Measurements from ENCODE around the gene SVOP.
"Not testable (repeated sequence)": the region's sequence is repeated elsewhere in the genome, so short reads cannot be mapped to it uniquely, and the experiment has no call there.

SVOP gene

DNA sequence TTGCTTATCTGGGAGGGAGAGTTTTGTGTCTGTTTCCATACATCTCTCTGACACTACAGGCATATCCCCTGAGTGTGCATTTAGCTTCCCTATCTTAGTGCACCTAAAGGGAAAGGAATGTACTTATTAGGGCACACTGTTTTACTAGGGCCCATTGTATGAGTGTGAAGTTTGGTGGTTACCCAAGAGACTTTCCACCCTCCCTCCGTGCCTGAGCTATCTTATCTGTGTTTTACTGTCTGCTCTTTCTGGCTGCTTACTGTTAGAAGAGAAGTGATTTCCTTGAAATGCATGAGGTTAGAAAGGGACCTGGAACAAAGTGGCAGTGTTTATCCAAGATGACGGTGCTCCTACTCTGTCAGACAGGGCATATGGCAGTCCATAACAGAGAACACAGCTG, 8.5 kb upstream of the SVOP start:
- no peak for DNase-seq (ENCODE audit: low read depth)

DNA sequence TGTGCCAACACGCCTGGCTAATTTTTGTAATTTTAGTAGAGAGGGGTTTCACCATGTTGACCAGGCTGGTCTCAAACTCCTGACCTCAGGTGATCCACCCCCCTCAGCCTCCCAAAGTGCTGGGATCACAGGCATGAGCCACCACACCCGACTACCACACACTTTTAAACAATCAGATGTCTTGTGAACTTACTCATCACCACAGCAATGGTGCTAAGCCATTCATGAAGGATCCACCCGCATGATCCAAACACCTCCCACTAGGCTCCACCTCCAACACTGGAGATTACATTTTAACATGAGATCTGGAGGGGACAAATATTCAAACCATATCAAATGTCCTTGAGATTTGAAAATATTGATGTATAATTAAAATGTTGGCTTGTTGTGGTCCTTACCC, 7.8 kb upstream of the SVOP start:
- not testable (repeated sequence) for DNase-seq (ENCODE audit: low read depth)

DNA sequence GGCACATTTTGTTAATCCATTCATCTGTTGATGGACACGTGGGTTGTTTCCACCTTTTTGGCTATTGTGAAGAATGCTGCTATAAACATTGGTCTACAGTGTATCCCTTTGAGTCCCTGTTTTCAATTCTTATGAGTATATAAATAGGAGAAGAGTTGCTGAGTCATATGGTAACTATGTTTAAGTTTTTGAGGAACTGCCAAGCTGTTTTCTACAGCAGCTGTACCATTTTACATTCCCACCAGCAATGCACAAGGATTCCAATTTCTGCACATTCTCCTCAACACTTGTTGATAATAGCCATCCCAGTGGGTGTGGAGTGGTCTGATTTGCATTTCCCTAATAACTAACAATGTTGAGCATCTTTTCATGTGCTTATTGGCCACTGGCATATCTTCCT, 6.9 kb upstream of the SVOP start:
- DNase-seq (ENCODE audit: low read depth), result no peak

DNA sequence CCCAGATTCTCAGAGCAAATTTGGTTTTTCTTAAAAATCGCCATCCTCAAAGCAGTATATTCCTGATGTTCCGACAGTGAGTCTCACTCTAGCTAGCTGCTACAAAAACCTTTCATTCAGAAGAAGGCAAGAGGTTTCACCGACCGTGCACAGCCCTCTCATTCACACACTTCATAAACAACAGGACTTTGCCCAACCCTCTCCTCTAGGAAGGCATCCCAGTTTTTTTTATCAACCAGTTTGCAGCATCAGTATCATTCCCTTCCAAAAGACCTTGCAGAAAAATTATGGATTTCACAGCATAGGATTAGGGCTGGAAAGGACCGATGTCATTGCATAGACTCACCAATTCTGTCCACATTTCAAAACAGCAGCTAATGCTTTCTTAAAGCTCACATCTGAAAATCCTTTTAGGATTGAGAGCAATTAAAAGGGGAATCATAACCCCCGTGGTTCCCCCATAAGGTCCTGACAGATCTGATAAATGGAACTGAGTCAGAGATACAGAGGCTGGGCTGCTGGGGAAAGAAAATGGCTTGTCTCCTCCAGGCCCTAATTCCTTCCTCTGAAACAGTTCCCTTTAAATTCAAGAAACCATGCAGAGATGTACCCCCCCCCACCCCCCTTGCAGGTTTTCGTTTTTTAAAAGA, 597 bp downstream of the SVOP start:
- DNase-seq (ENCODE audit: low read depth), result no peak

DNA sequence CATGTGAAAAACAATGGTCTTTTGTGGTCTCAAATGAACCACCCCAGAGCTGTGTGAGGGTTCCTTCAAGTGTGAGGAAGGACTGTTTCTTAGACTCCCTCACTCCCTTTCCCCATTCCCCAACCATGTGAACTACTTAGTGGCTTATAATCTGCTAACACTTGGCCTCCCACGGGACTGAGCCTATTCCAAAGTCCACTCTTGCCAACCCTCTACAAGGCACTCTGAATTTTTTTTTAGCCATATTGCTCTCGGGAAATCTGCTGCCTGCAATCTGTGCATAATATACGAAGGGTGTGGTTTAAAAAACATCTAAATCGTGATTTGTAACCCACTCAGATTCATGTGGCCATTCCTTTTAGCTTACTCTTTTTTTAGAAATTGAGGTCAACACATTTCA, 2.6 kb downstream of the SVOP start:
- no peak for DNase-seq (ENCODE audit: low read depth)

DNA sequence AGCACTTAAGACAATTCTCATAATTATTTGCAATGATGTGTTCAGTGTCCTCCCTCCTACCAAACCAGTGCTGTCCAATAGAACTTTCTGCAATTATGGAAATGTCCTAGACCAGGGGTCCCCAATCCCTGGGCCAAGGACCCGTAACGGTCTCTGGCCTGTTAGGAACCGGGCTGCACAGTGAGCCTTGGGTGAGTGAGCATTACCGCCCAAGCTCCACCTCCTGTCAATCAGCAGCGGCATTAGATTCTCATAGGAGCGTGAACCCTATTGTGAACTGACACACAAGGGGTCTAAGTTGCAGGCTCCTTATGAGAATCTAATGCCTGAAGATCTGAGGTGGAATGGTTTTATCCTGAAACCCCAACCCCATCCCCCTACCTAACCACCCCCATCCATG, 3.9 kb downstream of the SVOP start:
- DNase-seq (ENCODE audit: low read depth), result no peak

DNA sequence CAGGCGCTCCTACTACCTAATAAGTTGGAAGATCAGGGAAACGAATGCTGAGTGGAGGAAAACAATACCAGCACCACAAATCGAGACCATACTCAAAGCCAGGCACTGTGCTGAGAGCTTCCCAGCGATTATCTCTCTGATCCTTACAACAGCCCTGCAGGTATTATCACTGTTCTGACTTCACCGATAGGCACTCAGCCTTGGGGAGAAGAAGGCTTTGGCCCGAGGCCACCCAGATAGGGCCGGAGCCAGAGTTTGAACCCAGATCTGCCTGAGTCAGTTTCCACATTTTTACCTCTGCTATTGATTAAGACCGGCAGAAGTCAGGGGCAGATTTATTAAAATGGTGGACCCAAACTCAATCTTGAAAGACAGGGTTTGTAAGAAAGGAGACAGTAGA, 4.9 kb downstream of the SVOP start:
- DNase-seq (ENCODE audit: low read depth), result no peak

DNA sequence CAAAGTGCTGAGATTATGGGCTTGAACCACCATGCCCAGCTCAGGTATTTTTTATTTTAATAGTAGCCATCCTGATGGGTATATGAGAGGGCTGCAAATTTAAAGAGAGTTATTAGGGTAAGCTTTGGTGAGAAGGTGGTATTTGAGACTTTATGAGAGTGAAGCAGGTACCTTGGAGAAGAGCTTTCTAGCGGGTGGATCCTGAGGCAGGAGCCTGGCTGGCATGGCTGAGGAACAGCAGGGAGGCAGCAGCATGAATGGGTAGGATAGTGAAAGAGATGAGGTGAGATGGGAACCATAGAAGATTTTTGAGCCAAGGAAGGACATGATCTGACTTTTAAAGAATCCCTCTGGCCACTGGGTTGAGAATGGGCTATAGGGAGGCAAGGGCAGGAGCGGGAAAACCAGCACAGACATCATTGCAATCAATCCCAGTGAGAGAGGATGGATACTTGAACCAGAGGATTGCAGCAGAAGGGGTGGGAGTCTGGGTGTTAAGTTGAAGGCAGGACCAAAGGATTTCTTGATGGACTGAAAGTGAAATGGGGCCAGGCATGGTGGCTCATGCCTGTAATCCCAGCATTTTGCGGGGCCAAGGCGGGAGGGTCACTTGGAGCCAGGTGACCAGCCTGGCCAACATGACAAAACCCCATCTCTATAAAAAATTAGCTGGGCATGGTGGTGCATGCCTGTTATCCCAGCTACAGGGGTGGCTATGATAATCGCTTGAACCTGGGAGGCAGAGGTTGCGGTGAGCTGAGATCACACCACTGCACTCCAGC, 5.7 kb downstream of the SVOP start:
- DNase-seq (ENCODE audit: low read depth), result no peak

DNA sequence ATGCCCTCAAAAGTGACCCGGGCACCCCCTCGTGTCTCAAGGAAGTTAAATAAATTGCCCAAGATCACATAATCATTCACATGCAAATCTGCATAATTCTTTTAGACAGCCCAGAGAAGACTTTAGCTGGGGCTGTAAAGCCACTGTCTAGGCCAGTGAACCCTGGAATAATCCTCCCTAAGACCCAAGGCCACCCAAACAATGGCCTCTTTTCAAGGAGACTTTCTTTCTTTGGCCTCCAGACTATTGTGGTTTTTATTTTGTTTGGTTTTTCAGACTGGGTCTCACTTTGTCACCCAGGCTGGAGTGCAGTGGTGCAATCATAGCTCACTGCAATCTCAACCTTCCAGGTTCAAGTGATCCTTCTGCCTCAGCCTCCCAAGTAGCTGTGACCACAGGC, 10.6 kb downstream of the SVOP start:
- DNase-seq (ENCODE audit: low read depth), result no peak

DNA sequence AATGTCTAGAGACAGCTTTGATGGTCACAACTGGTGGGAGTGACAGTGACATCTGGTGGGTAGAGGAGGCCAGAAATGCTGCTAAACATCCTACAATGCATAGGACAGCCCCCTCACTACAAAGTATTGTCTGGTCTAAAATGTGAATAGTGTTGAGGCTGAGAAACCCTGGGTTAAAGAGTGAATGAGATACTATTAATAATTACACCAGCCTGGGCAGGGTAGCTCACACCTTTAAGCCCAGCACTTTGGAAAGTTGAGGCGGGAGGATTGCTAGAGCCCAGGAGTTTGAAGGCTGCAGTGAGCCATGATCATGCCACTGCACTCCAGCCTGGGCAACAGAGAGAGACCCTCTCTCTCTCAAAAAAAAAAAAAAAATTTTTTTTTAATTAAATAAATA, 11.1 kb downstream of the SVOP start:
- no peak for DNase-seq (ENCODE audit: low read depth)

DNA sequence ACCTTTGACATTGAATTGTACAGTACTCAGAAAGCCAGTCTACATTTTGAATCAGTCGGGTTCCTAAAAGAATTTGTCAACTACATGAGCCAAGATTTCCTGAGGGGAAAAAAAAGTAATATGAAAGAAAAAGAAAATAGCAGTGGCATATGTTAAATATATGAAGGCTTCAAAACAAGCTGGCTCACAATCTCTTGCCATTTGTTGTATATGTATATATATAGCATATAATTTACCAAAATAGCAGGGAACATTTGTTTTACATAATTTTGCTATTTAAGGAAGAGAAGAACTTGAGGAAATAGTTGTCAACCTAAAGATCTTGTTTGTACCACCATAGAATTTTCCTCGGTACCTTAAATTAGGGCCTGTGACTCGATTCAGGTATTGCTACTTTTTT, 16.9 kb downstream of the SVOP start:
- DNase-seq (ENCODE audit: low read depth), result no peak

DNA sequence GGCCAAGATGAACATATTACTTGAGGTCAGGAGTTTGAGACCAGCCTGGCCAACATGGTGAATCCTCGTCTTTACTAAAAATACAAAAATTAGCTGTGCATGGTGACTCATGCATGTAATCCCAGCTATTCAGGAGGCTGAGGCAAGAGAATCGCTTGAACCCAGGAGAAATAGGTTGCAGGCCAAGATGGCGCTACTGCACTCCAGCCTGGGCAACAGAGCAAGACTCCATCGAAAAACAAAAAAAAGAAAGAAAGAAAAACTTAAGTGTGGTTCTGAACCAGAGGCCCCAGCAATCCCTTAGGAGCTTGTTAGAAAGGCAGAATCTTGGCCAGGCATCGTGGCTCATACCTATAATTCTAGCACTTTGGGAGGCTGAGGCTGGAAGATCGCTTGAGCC, 24.5 kb downstream of the SVOP start:
- no peak for DNase-seq (ENCODE audit: low read depth)

DNA sequence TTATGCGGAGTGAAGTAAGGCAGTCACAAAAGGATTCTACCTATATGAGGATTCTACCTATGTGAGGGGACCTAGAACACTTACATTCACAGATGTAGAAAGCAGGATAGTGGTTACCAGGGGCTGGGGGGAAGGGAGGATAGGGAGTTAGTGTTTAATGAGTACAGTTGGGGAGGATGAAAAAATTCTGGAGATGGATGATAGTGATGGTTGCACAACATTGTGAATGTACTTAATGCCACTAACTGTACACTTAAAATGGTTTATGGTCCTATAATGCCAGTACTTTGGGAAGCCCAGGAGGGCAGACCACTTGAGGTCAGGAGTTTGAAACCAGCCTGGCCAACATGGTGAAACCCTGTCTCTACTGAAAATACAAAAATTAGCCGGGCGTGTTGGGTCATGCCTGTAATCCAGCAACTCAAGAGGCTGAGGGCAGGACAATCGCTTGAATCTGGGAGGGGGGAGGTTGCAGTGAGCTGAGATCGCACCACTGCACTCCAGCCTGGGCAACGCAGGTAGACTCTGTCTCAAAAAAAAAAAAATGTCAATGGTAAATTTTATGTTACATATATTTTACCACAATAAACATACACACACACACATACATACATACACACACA, 25.4 kb downstream of the SVOP start:
- DNase-seq (ENCODE audit: low read depth), result no peak

DNA sequence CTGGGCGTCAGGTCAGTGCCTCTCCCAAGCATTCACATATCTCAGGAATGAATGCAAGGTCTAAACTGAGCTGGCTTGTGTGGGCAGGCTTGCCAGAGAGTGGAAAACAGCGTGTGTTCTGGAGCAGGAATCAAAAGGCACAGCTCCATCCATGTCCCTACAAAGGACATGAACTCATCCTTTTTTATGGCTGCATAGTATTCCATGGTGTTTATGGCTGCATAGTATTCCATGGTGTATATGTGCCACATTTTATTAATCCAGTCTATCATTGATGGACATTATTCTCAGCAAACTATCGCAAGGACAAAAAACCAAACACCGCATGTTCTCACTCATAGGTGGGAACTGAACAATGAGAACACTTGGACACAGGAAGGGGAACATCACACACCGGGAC, 30.8 kb downstream of the SVOP start:
- not testable (repeated sequence) for DNase-seq (ENCODE audit: low read depth)

DNA sequence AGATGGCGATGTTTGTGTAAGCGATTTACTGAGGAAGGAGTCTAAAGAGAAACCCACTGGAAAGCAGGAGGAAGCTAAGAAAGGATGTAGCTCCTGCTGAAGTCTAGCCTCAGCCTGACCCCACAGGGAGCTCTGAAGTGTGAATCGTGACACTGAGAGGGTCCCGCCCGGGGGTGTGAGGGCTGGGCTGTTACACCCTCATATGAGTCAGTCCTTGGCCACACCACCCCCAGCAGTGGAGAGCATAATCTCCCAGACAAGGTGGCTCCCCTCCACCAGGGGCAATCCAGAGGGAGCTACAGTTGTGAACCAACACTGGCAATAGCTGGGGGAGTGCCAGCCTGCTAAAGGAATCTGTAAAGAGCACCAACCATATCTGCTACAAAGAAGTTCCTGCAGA, 31.5 kb downstream of the SVOP start:
- no peak for DNase-seq (ENCODE audit: low read depth)

DNA sequence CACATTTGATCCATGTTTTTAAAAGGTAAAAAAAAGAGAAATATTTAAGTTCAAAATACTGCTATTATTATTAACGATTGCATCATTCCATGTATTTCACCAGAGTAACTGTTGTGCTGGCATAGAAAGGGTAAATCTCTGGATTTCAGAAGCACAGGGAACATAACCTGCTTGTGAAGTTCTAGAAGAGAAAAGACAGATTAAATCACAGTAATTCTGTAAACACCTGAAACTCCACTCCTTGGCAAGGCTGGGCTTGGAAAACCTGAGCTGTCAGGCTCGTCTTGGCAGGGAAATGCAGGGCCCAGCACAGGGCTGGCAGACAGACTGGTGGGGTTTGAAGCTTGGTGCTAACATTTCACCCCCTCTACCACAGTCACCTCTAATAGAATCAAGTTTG, 35.1 kb downstream of the SVOP start:
- no peak for DNase-seq (ENCODE audit: low read depth)

DNA sequence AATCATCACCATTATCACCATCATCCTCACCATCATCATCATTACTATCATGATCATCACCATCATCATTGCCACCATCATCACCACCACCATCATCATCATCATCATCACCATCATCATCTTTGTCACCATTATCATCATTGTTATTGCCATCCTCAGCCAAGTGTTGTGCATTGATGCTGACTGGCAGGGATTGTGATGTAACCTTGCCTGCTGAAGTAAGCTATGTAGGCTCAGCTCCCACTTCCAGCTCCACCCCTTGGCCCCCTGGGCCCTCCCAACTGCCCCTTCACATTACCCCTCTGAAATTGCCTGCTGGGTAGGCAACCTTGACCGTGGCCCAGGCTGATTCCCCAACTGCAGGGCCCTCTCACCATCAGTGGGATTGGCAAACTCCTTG, 37.6 kb downstream of the SVOP start:
- no peak for DNase-seq (ENCODE audit: low read depth)

DNA sequence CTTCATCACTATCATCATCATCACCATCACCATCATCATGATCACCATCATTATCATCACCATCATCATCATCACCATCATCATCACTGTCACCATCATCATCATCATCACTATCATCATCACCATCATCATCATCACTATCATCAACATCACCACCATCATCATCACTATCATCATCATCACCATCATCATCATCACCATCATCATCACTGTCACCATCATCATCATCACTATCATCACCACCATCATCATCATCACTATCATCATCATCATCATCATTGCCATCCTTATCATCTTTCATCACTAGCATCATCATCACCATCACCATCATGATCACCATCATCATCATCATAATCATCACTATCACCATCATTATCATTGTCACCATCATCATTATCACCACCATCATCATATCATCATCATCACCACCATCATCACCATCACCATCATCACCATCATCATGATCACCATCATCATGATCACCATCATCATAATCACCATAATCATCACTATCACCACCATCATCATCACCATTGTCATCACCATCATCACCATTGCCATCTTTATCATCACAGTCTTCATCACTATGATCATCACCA, 38.1 kb downstream of the SVOP start:
- no peak for DNase-seq (ENCODE audit: low read depth)

DNA sequence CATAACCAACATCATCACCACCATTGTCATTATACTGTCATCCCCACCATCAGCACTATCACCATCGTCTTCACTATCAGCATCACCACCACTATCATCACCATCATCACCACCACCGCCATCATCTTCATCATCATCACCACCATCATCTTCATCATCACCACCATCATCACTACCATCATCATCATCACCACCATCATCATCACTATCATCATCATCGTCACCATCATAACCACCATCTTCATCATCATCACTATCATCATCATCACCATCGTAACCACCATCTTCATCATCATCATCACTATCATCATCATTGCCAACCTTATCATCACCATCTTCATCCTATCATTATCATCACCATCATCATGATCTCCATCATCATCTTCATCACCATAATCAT, 39.0 kb downstream of the SVOP start:
- no peak for DNase-seq (ENCODE audit: low read depth)

DNA sequence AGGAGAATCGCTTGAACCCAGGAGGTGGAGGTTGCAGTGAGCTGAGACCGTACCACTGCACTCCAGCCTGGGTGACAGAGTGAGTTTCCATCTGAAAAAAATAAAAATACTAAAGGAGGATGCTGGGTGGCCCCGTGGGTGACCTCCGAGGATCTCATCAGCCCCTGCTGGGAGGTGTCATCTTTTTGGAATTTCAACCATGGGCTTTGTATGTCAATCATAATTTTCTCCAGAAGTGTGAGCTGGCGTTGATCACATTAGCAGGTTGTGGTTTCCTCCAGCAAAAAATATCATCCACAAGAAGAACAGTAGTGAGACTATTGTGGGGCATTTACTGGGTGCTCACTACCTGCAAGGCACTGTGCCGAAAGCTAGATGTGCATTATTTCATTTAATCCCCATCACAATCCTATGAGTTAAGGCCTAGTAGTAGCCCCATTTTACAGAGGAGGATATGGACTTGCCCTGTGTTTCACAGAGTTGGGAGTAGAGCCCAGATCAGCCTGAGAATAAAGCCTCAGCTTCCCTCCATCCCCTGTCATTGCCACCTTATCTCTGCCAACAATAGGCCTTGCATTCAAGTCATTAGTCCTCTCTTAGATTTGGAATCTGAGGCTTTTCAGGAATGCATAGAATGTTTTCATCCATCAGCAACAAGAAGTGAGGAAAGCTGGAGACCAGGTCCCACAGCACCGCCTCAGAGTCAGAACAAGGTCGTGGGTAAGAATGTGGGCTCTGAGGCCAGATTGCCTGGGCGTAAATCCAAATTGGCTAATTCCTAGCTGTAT, 39.8 kb downstream of the SVOP start:
- peak; percentile 4 for DNase-seq (ENCODE audit: low read depth)

DNA sequence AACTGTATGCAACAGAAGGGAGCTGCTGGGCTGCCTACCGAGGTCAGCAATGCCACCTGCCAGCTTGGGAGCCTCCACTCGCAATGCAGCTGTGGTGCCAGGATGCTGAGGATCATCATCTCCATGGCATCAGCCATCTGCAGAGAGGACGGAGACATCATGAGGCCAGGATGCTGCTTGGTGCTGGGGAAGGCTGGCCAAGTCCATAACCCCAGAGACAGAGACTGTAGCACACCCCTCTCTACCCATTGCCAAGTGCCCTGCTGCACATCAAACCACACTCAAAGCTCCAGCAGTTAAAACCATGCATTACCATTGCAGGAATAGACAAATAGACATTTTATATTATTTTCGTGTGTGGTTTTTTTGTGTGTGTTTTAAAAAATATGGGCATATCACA, 43.5 kb downstream of the SVOP start:
- no peak for DNase-seq (ENCODE audit: low read depth)

DNA sequence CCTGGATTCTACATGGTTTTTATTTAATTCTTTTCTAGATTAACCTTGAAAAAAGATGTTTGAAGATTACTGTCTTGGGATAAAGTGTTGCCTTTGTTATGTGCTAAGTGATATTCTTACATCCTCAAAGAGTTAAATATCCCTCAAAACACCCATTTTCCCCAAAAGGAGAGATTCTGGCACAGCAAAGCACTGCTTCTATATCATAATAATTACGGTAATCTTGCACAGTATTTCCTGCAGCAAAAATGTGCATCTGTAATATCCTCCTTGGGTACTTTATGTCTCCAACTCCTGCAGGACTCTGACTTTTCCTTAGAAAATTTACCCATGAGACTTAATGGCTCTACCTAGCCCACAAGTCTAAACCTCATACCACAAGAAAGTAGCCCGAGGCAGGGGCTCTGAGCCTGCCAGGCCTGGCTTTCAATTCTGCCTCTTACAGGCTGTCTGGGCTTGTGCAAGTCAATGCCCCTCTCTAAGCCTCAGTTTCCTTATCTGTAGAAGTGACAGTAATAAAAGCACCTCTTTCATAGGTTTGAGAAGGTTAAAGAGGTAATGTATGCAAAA, 45.8 kb downstream of the SVOP start:
- DNase-seq (ENCODE audit: low read depth), result no peak
